ENCODE measurements around the gene PARS2. TPM values are rescaled to one million over a fixed set of nuclear protein-coding genes. Genes with fewer than 3 reads are reported as not detected.

The PARS2 gene
- total RNA-seq, 2 donors from 2014 or later, result 2.8 to 3.1 TPM

- no peaks in the 10 kb centered on the region for H3K36me3 ChIP-seq
- no peak for TF ChIP-seq CTCF (IDR thresholded peaks at IDR 0.05)
- H3K27me3 ChIP-seq (replicated peaks; ENCODE audit: insufficient read depth), result no peaks in the 10 kb centered on the region
- no peak overlapping the region for H3K27ac ChIP-seq
- H3K4me3 ChIP-seq, result no peak overlapping the region
- H3K4me1 ChIP-seq (ENCODE audit: control insufficient read depth in 1 of 2, low read depth in 2 of 2), result peaks cover 6 to 27% of the 10 kb centered on the region in 2 donors
- ATAC-seq (ENCODE audit: insufficient number of reproducible peaks, low FRiP score, low read depth) (no peak), DNase-seq (ENCODE audit: low spot score) (no peak)
- no peaks in the 10 kb centered on the region for H3K9me3 ChIP-seq
Observed at GRCh38 chr1:54804471-54805132, 40.3 kb upstream of the PARS2 start.

- Histone ChIP-seq H3K4me1 (ENCODE audit: control insufficient read depth in 1 of 2, low read depth in 2 of 2) (peaks cover 6 to 27% of the 10 kb centered on the region in 2 donors), H3K9me3 (no peaks in the 10 kb centered on the region), H3K27me3 (replicated peaks; ENCODE audit: insufficient read depth) (no peaks in the 10 kb centered on the region), H3K27ac (no peak overlapping the region), H3K36me3 (no peaks in the 10 kb centered on the region), H3K4me3 (no peak overlapping the region)
- TF ChIP-seq CTCF (IDR thresholded peaks at IDR 0.05), result no peak
- ATAC-seq (ENCODE audit: insufficient number of reproducible peaks, low FRiP score, low read depth), result peak; percentile 16
- DNase-seq (ENCODE audit: low spot score), result no peak
Observed at GRCh38 chr1:54803761-54804470, 39.6 kb upstream of the PARS2 start.

- Histone ChIP-seq H3K4me1 (ENCODE audit: control insufficient read depth in 1 of 2, low read depth in 2 of 2) (peaks cover 6 to 27% of the 10 kb centered on the region in 2 donors), H3K27ac (no peak within 1 kb of the TSS), H3K9me3 (no peaks in the 10 kb centered on the region), H3K4me3 (peak within 1 kb of the TSS; percentile 62), H3K36me3 (no peaks in the 10 kb centered on the region), H3K27me3 (replicated peaks; ENCODE audit: insufficient read depth) (no peaks in the 10 kb centered on the region)
- no peak for ATAC-seq (ENCODE audit: insufficient number of reproducible peaks, low FRiP score, low read depth)
- peak; percentile 11 for TF ChIP-seq CTCF (IDR thresholded peaks at IDR 0.05)
- no peak for DNase-seq (ENCODE audit: low spot score)
Observed at GRCh38 chr1:54800899-54801759, 36.8 kb upstream of the PARS2 start, which contains the start of gene TTC22. TTC22 (minus strand) TSS chr1:54801323; CDS start chr1:54801163, 160 bp downstream.

GRCh38 chr1:54800041-54800898 lies 35.9 kb upstream of the PARS2 start:
- H3K4me1 ChIP-seq (ENCODE audit: control insufficient read depth in 1 of 2, low read depth in 2 of 2), result peaks cover 6 to 27% of the 10 kb centered on the region in 2 donors
- H3K27me3 ChIP-seq (replicated peaks; ENCODE audit: insufficient read depth), result no peaks in the 10 kb centered on the region
- no peaks in the 10 kb centered on the region for H3K9me3 ChIP-seq
- TF ChIP-seq CTCF (IDR thresholded peaks at IDR 0.05), result no peak
- H3K36me3 ChIP-seq, result no peaks in the 10 kb centered on the region
- H3K27ac ChIP-seq, result no peak overlapping the region
- no peak for DNase-seq (ENCODE audit: low spot score)
- H3K4me3 ChIP-seq, result peak overlapping the region; percentile 62
- ATAC-seq (ENCODE audit: insufficient number of reproducible peaks, low FRiP score, low read depth), result no peak
